Activated naive CD4-positive, alpha-beta T cell treated with anti-CD3 and anti-CD28 coated beads, Interleukin-2, amount 50 U/mL, for 24 hours (primary cell): ENCODE results near the gene PTPRJ.
"Not testable (repeated sequence)": the region's sequence is repeated elsewhere in the genome, so short reads cannot be mapped to it uniquely, and the experiment has no call there.

Experiments
- H3K27ac Mint-ChIP-seq: one replicate; pipeline ENCODE4 v1.8.0; 2021; ENCODE audit warnings: mild to moderate bottlenecking, mixed read lengths
- H3K27me3 Mint-ChIP-seq: one replicate; pipeline ENCODE4 v1.8.0; 2021; ENCODE audit warnings: mixed read lengths
- H3K36me3 Mint-ChIP-seq: one replicate; pipeline ENCODE4 v1.8.0; 2021; ENCODE audit warnings: mixed read lengths
- H3K4me1 Mint-ChIP-seq: one replicate; pipeline ENCODE4 v1.8.0; 2021; ENCODE audit warnings: mixed read lengths
- H3K4me3 Mint-ChIP-seq: one replicate; pipeline ENCODE4 v1.8.0; 2021; ENCODE audit warnings: mild to moderate bottlenecking, mixed read lengths
- H3K9me3 Mint-ChIP-seq: one replicate; pipeline ENCODE4 v1.8.0; 2021; ENCODE audit warnings: mixed read lengths

Gene PTPRJ

DNA sequence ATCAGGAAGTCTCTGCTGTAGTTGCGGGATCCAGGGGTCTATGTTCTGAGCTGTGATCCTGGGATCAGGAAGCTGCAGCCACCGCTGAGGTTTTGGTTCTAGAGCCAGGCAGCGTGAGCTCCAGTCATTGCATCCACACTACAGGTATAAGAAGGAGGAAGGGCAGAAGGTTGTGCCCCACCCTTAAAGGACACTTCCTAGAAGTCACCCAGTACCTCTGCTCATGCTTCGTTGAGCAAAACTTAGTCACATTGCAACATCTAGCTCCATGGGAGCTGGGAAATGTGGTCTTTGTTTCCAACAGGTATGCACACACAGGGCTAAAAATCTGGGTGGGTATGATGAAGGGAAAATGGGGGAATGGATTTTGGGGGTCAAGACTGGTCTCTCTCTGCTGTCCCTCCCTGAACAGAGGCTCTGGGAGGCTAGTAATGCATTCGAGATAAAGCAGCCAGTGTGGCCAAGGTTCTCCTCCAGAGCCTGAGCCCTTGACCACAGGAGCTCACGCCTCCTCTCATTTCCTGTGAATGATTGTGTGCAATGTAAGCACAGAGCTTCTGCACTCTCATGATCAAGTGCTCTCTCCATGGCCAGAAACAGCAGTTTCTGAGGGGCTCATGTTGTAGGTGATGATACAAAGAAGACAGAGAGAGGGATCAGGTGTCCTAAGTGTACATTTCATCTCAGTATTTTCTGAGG lies 149.5 kb downstream of the PTPRJ start:
- Mint-ChIP-seq H3K4me3 (no peak overlapping the region), H3K27me3 (no peaks in the 10 kb centered on the region), H3K36me3 (peaks cover 12% of the 10 kb centered on the region), H3K9me3 (no peaks in the 10 kb centered on the region), H3K27ac (no peak overlapping the region), H3K4me1 (no peaks in the 10 kb centered on the region)

DNA sequence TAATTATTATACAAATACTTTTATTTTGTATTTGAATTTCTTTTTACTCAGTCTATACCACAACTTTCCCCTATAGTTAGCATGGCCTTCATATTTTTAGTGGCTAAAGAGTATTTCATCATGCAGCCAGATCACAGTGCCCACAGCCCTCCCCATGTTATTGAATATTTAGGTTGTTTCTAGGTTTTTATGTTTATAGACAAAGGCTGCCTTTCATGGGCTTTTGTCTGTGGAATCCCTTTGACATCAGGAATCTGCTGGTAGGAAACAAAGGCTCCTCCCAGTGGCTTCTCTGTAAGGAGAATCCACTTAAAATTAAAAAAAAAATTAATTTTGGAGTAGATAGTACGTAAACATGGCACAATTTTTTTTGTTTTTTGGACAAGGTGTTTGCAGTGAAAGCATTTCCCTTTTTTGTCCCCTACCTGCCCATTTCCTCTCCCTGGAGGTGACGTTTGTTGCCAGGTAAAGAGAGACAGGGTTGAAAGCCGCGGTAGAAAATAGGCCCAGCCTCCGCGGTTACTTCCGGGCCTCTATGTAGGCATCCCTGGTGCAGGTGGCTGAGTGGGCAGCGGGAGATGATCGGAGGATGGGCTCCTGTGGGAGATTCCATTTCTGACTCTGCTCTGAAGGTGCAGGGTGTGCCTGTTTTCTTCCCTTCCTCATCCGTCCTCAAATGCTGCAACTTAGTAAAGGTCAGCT lies 154.0 kb downstream of the PTPRJ start:
- Mint-ChIP-seq H3K27ac (no peak overlapping the region), H3K27me3 (no peaks in the 10 kb centered on the region), H3K9me3 (no peaks in the 10 kb centered on the region), H3K4me1 (no peaks in the 10 kb centered on the region), H3K36me3 (peaks cover 10% of the 10 kb centered on the region), H3K4me3 (no peak overlapping the region)

DNA sequence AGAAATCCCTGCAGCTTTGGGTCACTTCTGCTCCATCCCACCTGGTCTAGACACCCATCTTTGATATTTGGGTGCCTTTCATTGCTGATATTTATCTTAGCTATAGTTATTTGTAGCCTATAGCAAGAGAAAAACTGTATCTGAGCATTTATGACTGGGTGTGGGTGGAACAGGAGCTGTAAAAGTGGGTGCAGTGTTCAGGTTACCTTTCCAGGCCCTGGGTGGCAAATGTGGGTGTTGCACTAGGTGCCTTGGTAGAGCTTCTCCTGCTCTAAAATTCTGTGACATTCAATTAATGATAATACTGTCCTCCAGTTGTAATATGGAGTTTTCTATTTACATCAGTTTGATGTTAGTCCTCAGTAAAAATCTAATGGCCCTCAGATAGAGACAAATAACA lies 157.9 kb downstream of the PTPRJ start:
- H3K9me3 Mint-ChIP-seq, result no peaks in the 10 kb centered on the region
- no peaks in the 10 kb centered on the region for H3K27me3 Mint-ChIP-seq
- peaks cover 13% of the 10 kb centered on the region for H3K36me3 Mint-ChIP-seq
- H3K4me3 Mint-ChIP-seq, result no peak overlapping the region
- peaks cover 13% of the 10 kb centered on the region for H3K4me1 Mint-ChIP-seq
- H3K27ac Mint-ChIP-seq, result no peak overlapping the region

DNA sequence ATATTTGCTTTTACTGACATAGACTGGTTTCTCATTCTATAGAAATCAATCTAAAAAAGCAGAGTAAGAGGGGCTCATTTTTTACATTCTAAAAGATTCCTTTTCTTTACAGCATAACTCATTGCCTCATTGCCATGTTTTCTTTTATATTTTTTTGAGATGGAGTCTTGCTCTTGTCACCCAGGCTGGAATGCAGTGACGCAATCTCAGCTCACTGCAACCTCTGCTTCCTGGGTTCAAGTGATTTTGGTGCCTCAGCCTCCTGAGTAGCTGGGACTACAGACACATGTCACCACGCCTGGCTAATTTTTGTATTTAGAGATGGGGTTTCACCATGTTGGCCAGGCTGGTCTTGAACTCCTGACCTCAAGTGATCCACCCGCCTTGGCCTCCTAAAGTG lies 159.5 kb downstream of the PTPRJ start:
- not testable (repeated sequence) for H3K9me3 Mint-ChIP-seq, H3K27ac Mint-ChIP-seq, H3K27me3 Mint-ChIP-seq, H3K4me3 Mint-ChIP-seq
- H3K4me1 Mint-ChIP-seq, result peaks cover 13% of the 10 kb centered on the region
- peaks cover 15% of the 10 kb centered on the region for H3K36me3 Mint-ChIP-seq

- H3K36me3 Mint-ChIP-seq, result peaks cover 12% of the 10 kb centered on the region
- H3K4me3 Mint-ChIP-seq, result no peak overlapping the region
- no peaks in the 10 kb centered on the region for H3K9me3 Mint-ChIP-seq
- peaks cover 13% of the 10 kb centered on the region for H3K4me1 Mint-ChIP-seq
- H3K27me3 Mint-ChIP-seq, result no peaks in the 10 kb centered on the region
- no peak overlapping the region for H3K27ac Mint-ChIP-seq
Measured at GRCh38 chr11:48141475-48142122, 161.2 kb downstream of the PTPRJ start.

DNA sequence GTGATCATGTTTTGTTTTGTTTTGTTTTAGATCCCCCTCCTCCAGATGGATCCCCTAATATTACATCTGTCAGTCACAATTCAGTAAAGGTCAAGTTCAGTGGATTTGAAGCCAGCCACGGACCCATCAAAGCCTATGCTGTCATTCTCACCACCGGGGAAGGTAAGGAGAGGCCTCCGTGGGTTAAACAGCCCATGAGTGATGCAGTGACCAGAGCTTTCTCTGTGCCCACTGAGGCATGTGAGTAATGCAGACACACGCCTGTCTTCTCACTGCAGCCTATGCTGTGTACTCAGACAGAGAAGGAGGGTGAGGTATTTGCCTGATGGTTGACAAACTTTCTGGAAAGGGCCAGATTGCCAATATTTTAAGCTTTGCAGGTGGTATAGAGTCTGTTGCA lies 162.5 kb downstream of the PTPRJ start:
- Mint-ChIP-seq H3K4me1 (peaks cover 13% of the 10 kb centered on the region), H3K27ac (no peak overlapping the region), H3K36me3 (peaks cover 8% of the 10 kb centered on the region), H3K4me3 (no peak overlapping the region), H3K27me3 (no peaks in the 10 kb centered on the region), H3K9me3 (no peaks in the 10 kb centered on the region)

DNA sequence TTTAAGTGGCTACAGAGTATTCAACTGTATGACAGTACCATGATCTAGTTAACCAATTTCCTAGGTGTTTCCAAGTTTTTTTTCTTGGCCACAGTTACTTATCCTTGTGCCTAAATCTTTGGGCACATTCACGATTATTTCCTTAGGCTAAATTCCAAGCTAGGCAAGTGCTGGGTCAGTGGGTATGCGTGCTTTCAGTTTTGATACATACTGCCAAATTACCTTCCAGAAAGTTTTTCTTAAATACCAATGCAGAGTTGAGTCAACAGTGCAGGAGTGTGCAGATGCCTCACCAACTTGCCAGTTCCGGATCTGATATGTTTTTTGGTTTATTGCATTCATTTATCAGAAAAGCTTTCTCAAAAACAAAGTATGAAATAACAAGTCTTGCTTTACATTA lies 168.4 kb downstream of the PTPRJ start:
- no peak overlapping the region for H3K27ac Mint-ChIP-seq
- peaks cover 35% of the 10 kb centered on the region for H3K36me3 Mint-ChIP-seq
- H3K4me1 Mint-ChIP-seq, result no peaks in the 10 kb centered on the region
- no peak overlapping the region for H3K4me3 Mint-ChIP-seq
- H3K27me3 Mint-ChIP-seq, result no peaks in the 10 kb centered on the region
- peaks cover 8% of the 10 kb centered on the region for H3K9me3 Mint-ChIP-seq

DNA sequence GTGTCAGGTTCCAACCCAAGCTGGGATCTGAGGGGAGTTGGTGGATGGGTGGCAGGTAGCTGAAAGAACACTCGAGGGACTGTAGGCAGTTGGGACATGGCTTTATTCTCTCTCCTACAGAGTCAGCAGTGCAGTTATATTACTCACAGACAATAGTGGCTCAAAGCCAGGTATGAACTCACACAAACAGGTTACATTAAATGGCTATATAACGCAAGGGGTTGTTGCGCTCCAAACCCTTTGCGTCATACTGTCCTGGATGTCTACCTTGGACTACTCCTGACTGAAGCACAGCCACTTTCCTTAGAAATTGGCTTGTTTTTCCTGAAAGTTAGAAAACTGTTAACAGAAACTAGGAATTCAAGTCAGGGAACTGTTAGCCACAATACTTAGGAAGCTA lies 169.9 kb downstream of the PTPRJ start:
- Mint-ChIP-seq H3K4me1 (no peaks in the 10 kb centered on the region), H3K27me3 (no peaks in the 10 kb centered on the region), H3K27ac (no peak overlapping the region), H3K36me3 (peaks cover 45% of the 10 kb centered on the region), H3K9me3 (peaks cover 11% of the 10 kb centered on the region), H3K4me3 (no peak overlapping the region)

- peaks cover 11% of the 10 kb centered on the region for H3K9me3 Mint-ChIP-seq
- no peak overlapping the region for H3K4me3 Mint-ChIP-seq
- H3K4me1 Mint-ChIP-seq, result no peaks in the 10 kb centered on the region
- no peaks in the 10 kb centered on the region for H3K27me3 Mint-ChIP-seq
- H3K36me3 Mint-ChIP-seq, result peaks cover 50% of the 10 kb centered on the region
- no peak overlapping the region for H3K27ac Mint-ChIP-seq
Measured at GRCh38 chr11:48154151-48154550, 173.8 kb downstream of the PTPRJ start.

- H3K27ac Mint-ChIP-seq, result peak overlapping the region; percentile 68
- no peaks in the 10 kb centered on the region for H3K4me1 Mint-ChIP-seq
- H3K4me3 Mint-ChIP-seq, result no peak overlapping the region
- peaks cover 9% of the 10 kb centered on the region for H3K36me3 Mint-ChIP-seq
- no peaks in the 10 kb centered on the region for H3K27me3 Mint-ChIP-seq
- H3K9me3 Mint-ChIP-seq, result no peaks in the 10 kb centered on the region
Measured at GRCh38 chr11:48161951-48162884, 181.9 kb downstream of the PTPRJ start.

GRCh38 chr11:48162885-48163268 lies 182.5 kb downstream of the PTPRJ start:
- H3K27me3 Mint-ChIP-seq, result no peaks in the 10 kb centered on the region
- H3K4me3 Mint-ChIP-seq, result no peak overlapping the region
- no peaks in the 10 kb centered on the region for H3K4me1 Mint-ChIP-seq
- H3K9me3 Mint-ChIP-seq, result no peaks in the 10 kb centered on the region
- peak overlapping the region; percentile 68 for H3K27ac Mint-ChIP-seq
- H3K36me3 Mint-ChIP-seq, result peaks cover 5% of the 10 kb centered on the region

- peaks cover 5% of the 10 kb centered on the region for H3K36me3 Mint-ChIP-seq
- no peak overlapping the region for H3K4me3 Mint-ChIP-seq
- H3K4me1 Mint-ChIP-seq, result no peaks in the 10 kb centered on the region
- no peaks in the 10 kb centered on the region for H3K27me3 Mint-ChIP-seq
- H3K9me3 Mint-ChIP-seq, result no peaks in the 10 kb centered on the region
- H3K27ac Mint-ChIP-seq, result peak overlapping the region; percentile 68
Measured at GRCh38 chr11:48163360-48164100, 183.2 kb downstream of the PTPRJ start.

- Mint-ChIP-seq H3K36me3 (peaks cover 5% of the 10 kb centered on the region), H3K4me1 (peaks cover 8% of the 10 kb centered on the region), H3K9me3 (no peaks in the 10 kb centered on the region), H3K27me3 (no peaks in the 10 kb centered on the region), H3K27ac (no peak overlapping the region), H3K4me3 (no peak overlapping the region)
Measured at GRCh38 chr11:48164836-48165235, 184.5 kb downstream of the PTPRJ start.

DNA sequence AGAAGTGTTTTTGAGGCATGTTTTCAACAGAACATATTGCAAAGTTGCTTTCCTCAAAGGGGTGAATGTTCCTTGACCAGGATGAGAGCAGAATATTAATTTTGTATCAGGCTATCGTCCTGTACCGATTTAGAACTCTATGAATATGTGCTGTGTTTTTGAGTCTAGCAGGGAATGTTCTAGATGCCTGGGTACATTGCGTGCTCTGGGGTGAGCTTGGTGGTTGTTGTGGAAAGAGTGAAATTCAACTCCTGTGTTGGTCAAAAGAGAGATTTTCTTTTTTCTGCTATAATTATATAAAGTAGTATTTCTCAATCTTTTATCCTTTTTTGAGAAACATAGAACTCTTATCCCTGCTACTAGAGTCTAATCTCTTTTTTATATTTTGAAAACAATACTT lies 185.1 kb downstream of the PTPRJ start:
- Mint-ChIP-seq H3K4me1 (peaks cover 10% of the 10 kb centered on the region), H3K4me3 (no peak overlapping the region), H3K27ac (no peak overlapping the region), H3K27me3 (no peaks in the 10 kb centered on the region), H3K36me3 (peaks cover 5% of the 10 kb centered on the region), H3K9me3 (no peaks in the 10 kb centered on the region)

GRCh38 chr11:48167380-48167779 lies 187.0 kb downstream of the PTPRJ start:
- Mint-ChIP-seq H3K27me3 (no peaks in the 10 kb centered on the region), H3K36me3 (peaks cover 5% of the 10 kb centered on the region)

More at GRCh38 chr11:48167380-48167779, 187.0 kb downstream of the PTPRJ start:
- Mint-ChIP-seq H3K27ac (no peak overlapping the region), H3K4me3 (no peak overlapping the region), H3K9me3 (no peaks in the 10 kb centered on the region), H3K4me1 (peaks cover 26% of the 10 kb centered on the region)
